Thyroid gland (tissue), 4 donors: ENCODE data around the gene LRRC47. TPM values are rescaled to one million over a fixed set of nuclear protein-coding genes. Genes with fewer than 3 reads are reported as not detected.

Experiments
- DNase-seq, 2 donors: peaks; one replicate each; pipeline ENCODE4 v3.0.0-alpha.2; 2019
- H3K27ac ChIP-seq, 3 donors: fragments of 200-600 bp; sonication (generic); 1 replicate in 2 of 3; 2 replicates in 1 of 3; pipeline ENCODE4 v1.5.1; 2016 to 2019; ENCODE audit warnings: mild to moderate bottlenecking in 1 of 3, moderate library complexity in 1 of 3
- H3K27me3 ChIP-seq: fragments of 200-600 bp; sonication (generic); one replicate; pipeline ENCODE4 v1.5.1; 2019
- H3K36me3 ChIP-seq, 2 donors: fragments of 200-600 bp; sonication (generic); one replicate each; pipeline ENCODE4 v1.5.1; 2016 to 2019
- H3K4me1 ChIP-seq, 2 donors: fragments of 200-600 bp; sonication (generic); one replicate each; pipeline ENCODE4 v1.5.1; 2017 to 2019
- H3K4me3 ChIP-seq, 3 donors: fragments of 200-600 bp; sonication (generic); replicated peaks in 1 of 3; 1 replicate in 2 of 3; 2 replicates in 1 of 3; pipeline ENCODE4 v1.5.1; 2016; ENCODE audit warnings: mild to moderate bottlenecking in 1 of 3
- H3K9me3 ChIP-seq: fragments of 200-600 bp; sonication (generic); one replicate; pipeline ENCODE4 v1.5.1; 2017
- CTCF ChIP-seq, 6 experiments: fragments of 200-600 bp in 3 of 6; fragments of 450-650 bp in 3 of 6; sonication (generic) in 3 of 6; IDR thresholded peaks; one replicate each; pipeline ENCODE4 v1.5.1; 2016 to 2019; ENCODE audit warnings: antibody characterized with exemption in 6 of 6, mild to moderate bottlenecking in 2 of 6, inconsistent platforms in 1 of 6, moderate library complexity in 1 of 6
- POLR2A ChIP-seq, 2 donors: fragments of 450-650 bp; IDR thresholded peaks; one replicate each; pipeline ENCODE4 v1.6.1; 2017; ENCODE audit warnings: antibody characterized with exemption in 2 of 2, mild to moderate bottlenecking in 2 of 2, moderate library complexity in 1 of 2
- WGBS, 2 donors: methylation state at CpG; one replicate each; pipeline ENCODE4 v1.1.5; 2017; 5-methylcytosine and 5-hydroxymethylcytosine counted together
- intact Hi-C: fragments of 100-400 bp; cut with DNase I; formaldehyde crosslinking; loops from one replicate; pipeline ENCODE4 v1.15.1; 2023
- total RNA-seq, 4 donors: library from RNA; depleted of rRNA; stranded (reverse); fragments of >200 nt; gene quantifications; one replicate each; pipeline ENCODE4 v1.2.3, GENCODE V29; 2016

The LRRC47 gene
- total RNA-seq, 4 donors from 2014 or later: 38.7 to 45.2 (median 43.7) TPM

GRCh38 chr1:3837685-3838084, 41.4 kb upstream of the LRRC47 start:
- WGBS, 2 donors: 100% methylated on average over 1 of the region's 1 CpG
- H3K27ac ChIP-seq: no peak overlapping the region
- DNase-seq: no peak
- H3K36me3 ChIP-seq: peaks cover 40 to 52% of the 10 kb centered on the region in 2 donors
- H3K4me1 ChIP-seq: no peaks in the 10 kb centered on the region
- no peaks in the 10 kb centered on the region for H3K9me3 ChIP-seq
- H3K27me3 ChIP-seq: no peaks in the 10 kb centered on the region
- intact Hi-C loops: no loop called here
- no peak overlapping the region for H3K4me3 ChIP-seq
- no peak for TF ChIP-seq CTCF (IDR thresholded peaks at IDR 0.05)
- TF ChIP-seq POLR2A (IDR thresholded peaks at IDR 0.05): no peak

- 97 to 98% methylated on average over 6 of the region's 6 CpGs for WGBS, 2 donors
- TF ChIP-seq POLR2A (IDR thresholded peaks at IDR 0.05): no peak
- no peak for TF ChIP-seq CTCF (IDR thresholded peaks at IDR 0.05)
- Histone ChIP-seq H3K9me3 (no peaks in the 10 kb centered on the region), H3K27ac (no peak overlapping the region), H3K27me3 (no peaks in the 10 kb centered on the region), H3K36me3 (peaks cover 40 to 53% of the 10 kb centered on the region in 2 donors), H3K4me3 (no peak overlapping the region), H3K4me1 (no peaks in the 10 kb centered on the region)
- intact Hi-C loops: no loop called here
- no peak for DNase-seq
Measured at GRCh38 chr1:3837200-3837599, 40.9 kb upstream of the LRRC47 start.

GRCh38 chr1:3836421-3836820, 40.1 kb upstream of the LRRC47 start:
- intact Hi-C loops: no loop called here
- no peaks in the 10 kb centered on the region for H3K4me1 ChIP-seq
- H3K4me3 ChIP-seq: no peak overlapping the region
- H3K36me3 ChIP-seq: peaks cover 37 to 60% of the 10 kb centered on the region in 2 donors
- no peaks in the 10 kb centered on the region for H3K9me3 ChIP-seq
- 96 to 97% methylated on average over 11 of the region's 11 CpGs for WGBS, 2 donors
- TF ChIP-seq CTCF (IDR thresholded peaks at IDR 0.05) (no peak), POLR2A (IDR thresholded peaks at IDR 0.05) (no peak)
- H3K27me3 ChIP-seq: no peaks in the 10 kb centered on the region
- no peak overlapping the region for H3K27ac ChIP-seq
- DNase-seq: no peak

GRCh38 chr1:3834701-3835100, 38.4 kb upstream of the LRRC47 start:
- no peak for DNase-seq
- WGBS, 2 donors: 93 to 98% methylated on average over 10 of the region's 10 CpGs
- no peak overlapping the region for H3K27ac ChIP-seq
- intact Hi-C loops: no loop called here
- no peaks in the 10 kb centered on the region for H3K9me3 ChIP-seq
- no peak overlapping the region for H3K4me3 ChIP-seq
- no peaks in the 10 kb centered on the region for H3K4me1 ChIP-seq
- peaks cover 30 to 61% of the 10 kb centered on the region in 2 donors for H3K36me3 ChIP-seq
- H3K27me3 ChIP-seq: no peaks in the 10 kb centered on the region
- no peak for TF ChIP-seq CTCF (IDR thresholded peaks at IDR 0.05)
- no peak for TF ChIP-seq POLR2A (IDR thresholded peaks at IDR 0.05)

- Histone ChIP-seq H3K9me3 (no peaks in the 10 kb centered on the region), H3K27me3 (no peaks in the 10 kb centered on the region), H3K4me3 (no peak overlapping the region), H3K4me1 (no peaks in the 10 kb centered on the region), H3K27ac (no peak overlapping the region), H3K36me3 (peaks cover 42 to 64% of the 10 kb centered on the region in 2 donors)
- intact Hi-C loops: no loop called here
- 77 to 78% methylated on average over 6 of the region's 6 CpGs for WGBS, 2 donors
- DNase-seq: no peak
- TF ChIP-seq POLR2A (IDR thresholded peaks at IDR 0.05) (no peak), CTCF (IDR thresholded peaks at IDR 0.05) (no peak)
Measured at GRCh38 chr1:3831689-3832088, 35.4 kb upstream of the LRRC47 start.
